K562 (cell line): ENCODE results near the gene POLA1.

Experiments
- MEF2D ChIP-seq: conservative IDR thresholded peaks from 2 replicates; pipeline ENCODE4 v1.6.1; 2016; ENCODE audit warnings: low read depth, missing genetic modification characterization, missing compliant biosample characterization
- NCOA6 ChIP-seq: fragments of 450-650 bp; IDR thresholded peaks from 2 replicates; pipeline ENCODE4 v1.6.1; 2017; ENCODE audit warnings: mild to moderate bottlenecking
- SMC3 ChIP-seq: conservative IDR thresholded peaks from 2 replicates; pipeline ENCODE4 v1.6.1; 2011; ENCODE audit warnings: low read depth, low read length, improper control_type of control experiment; ENCODE audit not compliant: insufficient read depth
- ZNF274 ChIP-seq: IDR thresholded peaks from 2 replicates; pipeline ENCODE4 v1.6.1; 2011; ENCODE audit warnings: low read depth, mild to moderate bottlenecking, low read length, moderate library complexity, borderline replicate concordance
- TF ChIP-seq, protein P1 (sequence below): fragments of 250-450 bp; sonication (Bioruptor Pico); IDR thresholded peaks from 2 replicates; pipeline ENCODE4 v1.8.0; 2022; ENCODE audit warnings: inconsistent platforms
- TF ChIP-seq, protein P2 (sequence below), 3 experiments: IDR thresholded peaks in 2 of 3; conservative IDR thresholded peaks in 1 of 3; 2 replicates each; pipeline ENCODE4 v1.5.1; 2011 to 2012; ENCODE audit warnings: low read length in 3 of 3, mild to moderate bottlenecking in 3 of 3, control low read depth in 2 of 3, improper control_type of control experiment in 1 of 3, inconsistent platforms in 1 of 3, low read depth in 1 of 3, mixed read lengths in 1 of 3, moderate library complexity in 1 of 3; ENCODE audit not compliant: insufficient read depth in 2 of 3

DNA sequence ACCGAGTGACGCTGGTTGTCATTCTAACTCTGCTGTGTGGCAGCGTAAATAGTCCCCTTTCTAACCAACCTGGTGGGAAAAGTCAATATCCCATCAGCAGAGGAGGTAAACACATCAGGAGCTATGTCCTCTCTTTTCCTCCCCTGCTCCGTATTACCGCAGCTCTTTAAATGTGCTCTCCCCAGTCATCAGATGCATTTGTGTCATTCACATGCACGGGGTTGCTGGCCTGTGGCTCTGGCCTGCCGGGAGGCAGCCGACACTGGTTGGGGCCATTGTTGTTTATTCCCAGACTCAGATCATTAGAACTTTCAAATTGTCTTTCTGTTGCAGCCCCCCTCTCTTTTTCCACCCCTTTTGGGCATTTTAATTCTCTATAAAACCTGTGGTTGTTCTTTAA, 300.2 kb downstream of the POLA1 start:
- no peak for TF ChIP-seq SMC3
- TF ChIP-seq, protein P1, sequence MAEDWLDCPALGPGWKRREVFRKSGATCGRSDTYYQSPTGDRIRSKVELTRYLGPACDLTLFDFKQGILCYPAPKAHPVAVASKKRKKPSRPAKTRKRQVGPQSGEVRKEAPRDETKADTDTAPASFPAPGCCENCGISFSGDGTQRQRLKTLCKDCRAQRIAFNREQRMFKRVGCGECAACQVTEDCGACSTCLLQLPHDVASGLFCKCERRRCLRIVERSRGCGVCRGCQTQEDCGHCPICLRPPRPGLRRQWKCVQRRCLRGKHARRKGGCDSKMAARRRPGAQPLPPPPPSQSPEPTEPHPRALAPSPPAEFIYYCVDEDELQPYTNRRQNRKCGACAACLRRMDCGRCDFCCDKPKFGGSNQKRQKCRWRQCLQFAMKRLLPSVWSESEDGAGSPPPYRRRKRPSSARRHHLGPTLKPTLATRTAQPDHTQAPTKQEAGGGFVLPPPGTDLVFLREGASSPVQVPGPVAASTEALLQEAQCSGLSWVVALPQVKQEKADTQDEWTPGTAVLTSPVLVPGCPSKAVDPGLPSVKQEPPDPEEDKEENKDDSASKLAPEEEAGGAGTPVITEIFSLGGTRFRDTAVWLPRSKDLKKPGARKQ, result no peak
- no peak for TF ChIP-seq NCOA6
- TF ChIP-seq ZNF274, result no peak
- TF ChIP-seq MEF2D (tag), result no peak
- TF ChIP-seq, protein P2, sequence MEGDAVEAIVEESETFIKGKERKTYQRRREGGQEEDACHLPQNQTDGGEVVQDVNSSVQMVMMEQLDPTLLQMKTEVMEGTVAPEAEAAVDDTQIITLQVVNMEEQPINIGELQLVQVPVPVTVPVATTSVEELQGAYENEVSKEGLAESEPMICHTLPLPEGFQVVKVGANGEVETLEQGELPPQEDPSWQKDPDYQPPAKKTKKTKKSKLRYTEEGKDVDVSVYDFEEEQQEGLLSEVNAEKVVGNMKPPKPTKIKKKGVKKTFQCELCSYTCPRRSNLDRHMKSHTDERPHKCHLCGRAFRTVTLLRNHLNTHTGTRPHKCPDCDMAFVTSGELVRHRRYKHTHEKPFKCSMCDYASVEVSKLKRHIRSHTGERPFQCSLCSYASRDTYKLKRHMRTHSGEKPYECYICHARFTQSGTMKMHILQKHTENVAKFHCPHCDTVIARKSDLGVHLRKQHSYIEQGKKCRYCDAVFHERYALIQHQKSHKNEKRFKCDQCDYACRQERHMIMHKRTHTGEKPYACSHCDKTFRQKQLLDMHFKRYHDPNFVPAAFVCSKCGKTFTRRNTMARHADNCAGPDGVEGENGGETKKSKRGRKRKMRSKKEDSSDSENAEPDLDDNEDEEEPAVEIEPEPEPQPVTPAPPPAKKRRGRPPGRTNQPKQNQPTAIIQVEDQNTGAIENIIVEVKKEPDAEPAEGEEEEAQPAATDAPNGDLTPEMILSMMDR (IDR thresholded peaks at IDR 0.05 in 2 of 3, conservative IDR thresholded peaks at IDR 0.05 in 1 of 3; ENCODE audit: insufficient read depth in 2 of 3, low read depth in 1 of 3, low read length in 3 of 3), result no peak
